ENCODE data around the gene GRM1. TPM values are rescaled to one million over a fixed set of nuclear protein-coding genes. Genes with fewer than 3 reads are reported as not detected.

Gene GRM1
- polyA plus RNA-seq, 3 donors from 2014 or later = 0.02 TPM; not detected in 2

DNA sequence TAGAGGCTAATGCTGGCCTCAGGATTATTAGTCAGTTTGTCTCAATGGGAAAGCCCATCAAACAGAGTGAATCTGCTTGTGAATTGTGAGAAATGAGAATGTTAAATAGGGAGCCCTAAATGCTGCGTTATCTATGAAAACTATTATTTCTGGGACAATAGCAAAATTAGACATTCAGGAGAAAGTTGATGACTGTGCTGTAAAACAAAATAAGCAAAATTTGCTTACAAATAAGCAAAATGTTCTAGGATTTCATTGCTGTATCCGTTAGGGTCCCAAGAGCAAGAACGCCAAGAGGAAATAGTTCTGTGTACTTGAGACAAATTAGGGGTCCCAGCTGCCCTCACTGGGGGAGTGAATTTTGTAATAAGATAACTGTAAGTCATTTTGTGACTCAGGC lies 455.5 kb downstream of the GRM1 start:
- Mint-ChIP-seq H3K9me3 (peaks cover 10 to 50% (median 15%) of the 10 kb centered on the region in 6 donors), H3K27ac (no peak overlapping the region), H3K36me3 (no peaks in the 10 kb centered on the region), H3K27me3 (ENCODE audit: low read depth in 3 of 3) (peaks cover 0 to 4% (median 0%) of the 10 kb centered on the region in 3 donors), H3K4me3 (no peak overlapping the region), H3K4me1 (no peaks in the 10 kb centered on the region)
- no peak for DNase-seq

Other genes starting within 250 kb of the GRM1 start
- 1 to 10 TPM in 1 of 3 donors, under 1 TPM in 2; 0.67 to 1.4 (median 0.74) TPM for gene FBXO30, start 214.3 kb upstream of the GRM1 start, polyA plus RNA-seq
- 1 to 10 TPM; 3.1 to 9.9 (median 4.6) TPM for gene SHPRH, start 64.7 kb upstream of the GRM1 start, polyA plus RNA-seq